IMR-90 (cell line): ENCODE data around the gene SLC4A7. TPM values are rescaled to one million over a fixed set of nuclear protein-coding genes. Genes with fewer than 3 reads are reported as not detected.

Source experiments
- ATAC-seq: fragments of 200-7000 bp; cut with Tn5 transposase; 2 replicates; pipeline ENCODE4 v1.9.1; 2020; ENCODE audit warnings: low read depth, mild to moderate bottlenecking, moderate library complexity
- BruUV-seq: library from RNA; stranded (reverse); fragments of 400-500 nt; replicated peaks from 2 replicates; lab custom pipeline; 2021; lab: Mats Ljungman, UMichigan
- CTCF ChIA-PET: fragments of 300-600 bp; formaldehyde crosslinking; extraction: SDS; loops from one replicate; lab custom pipeline; 2021; ENCODE audit warnings: antibody characterized with exemption; lab: Yijun Ruan, JAX
- POLR2A ChIA-PET: fragments of 300-600 bp; sonication (Branson Sonifier 250); formaldehyde crosslinking; loops from one replicate; lab custom pipeline; 2022; ENCODE audit warnings: antibody characterized with exemption; ENCODE audit not compliant: unreplicated experiment; lab: Charles Lee
- DNase-seq: peaks from one replicate; pipeline ENCODE4 v3.0.0; 2013
- H2AFZ ChIP-seq: replicated peaks from 2 replicates; pipeline ENCODE3; 2013; ENCODE audit warnings: low read length, mild to moderate bottlenecking; ENCODE audit not compliant: poor library complexity
- H2AK5ac ChIP-seq: 2 replicates; pipeline ENCODE4 v1.6.1; 2013; ENCODE audit warnings: low read depth, low read length, inconsistent platforms
- H2AK9ac ChIP-seq: replicated peaks from 2 replicates; pipeline ENCODE3; 2013; ENCODE audit warnings: mild to moderate bottlenecking, low read depth, low read length, moderate library complexity; ENCODE audit not compliant: poor library complexity
- H2BK120ac ChIP-seq: 2 replicates; pipeline ENCODE4 v1.6.1; 2013; ENCODE audit warnings: low read depth, low read length, inconsistent platforms
- H2BK15ac ChIP-seq: 3 replicates; pipeline ENCODE4 v1.6.1; 2013; ENCODE audit warnings: low read depth, low read length, inconsistent platforms
- H2BK20ac ChIP-seq: 2 replicates; pipeline ENCODE4 v1.6.1; 2013; ENCODE audit warnings: low read depth, mild to moderate bottlenecking, inconsistent platforms, low read length, moderate library complexity
- H2BK5ac ChIP-seq: 2 replicates; pipeline ENCODE4 v1.6.1; 2013; ENCODE audit warnings: mild to moderate bottlenecking, low read depth, low read length, inconsistent platforms; ENCODE audit not compliant: poor library complexity, severe bottlenecking
- H3K14ac ChIP-seq: replicated peaks from 2 replicates; pipeline ENCODE4 v1.6.1; 2013; ENCODE audit warnings: low read depth, low read length, inconsistent platforms
- H3K18ac ChIP-seq: 2 replicates; pipeline ENCODE4 v1.6.1; 2013; ENCODE audit warnings: low read depth, low read length, control low read depth
- H3K23ac ChIP-seq: 2 replicates; pipeline ENCODE4 v1.6.1; 2013; ENCODE audit warnings: low read depth, low read length, inconsistent platforms
- H3K27ac ChIP-seq: 2 replicates; pipeline ENCODE4 v1.5.1; 2013; ENCODE audit warnings: mild to moderate bottlenecking, control low read depth, low read length; ENCODE audit not compliant: insufficient read depth
- H3K27me3 ChIP-seq: 2 replicates; pipeline ENCODE4 v1.6.1; 2013; ENCODE audit warnings: low read length; ENCODE audit not compliant: control insufficient read depth, insufficient read depth
- H3K36me3 ChIP-seq: 2 replicates; pipeline ENCODE4 v1.6.1; 2013; ENCODE audit warnings: low read length, mixed read lengths; ENCODE audit not compliant: control insufficient read depth, insufficient read depth
- H3K4ac ChIP-seq: 2 replicates; pipeline ENCODE4 v1.6.1; 2013; ENCODE audit warnings: low read depth, low read length, inconsistent platforms
- H3K4me1 ChIP-seq: 2 replicates; pipeline ENCODE4 v1.6.1; 2013; ENCODE audit warnings: low read length, mixed read lengths; ENCODE audit not compliant: control insufficient read depth, insufficient read depth
- H3K4me2 ChIP-seq: 2 replicates; pipeline ENCODE4 v1.6.1; 2013; ENCODE audit warnings: low read depth, mild to moderate bottlenecking, control low read depth, low read length, moderate library complexity
- H3K4me3 ChIP-seq: 2 replicates; pipeline ENCODE4 v1.5.1; 2013; ENCODE audit warnings: low read depth, mild to moderate bottlenecking, control low read depth, low read length, moderate library complexity; ENCODE audit not compliant: insufficient read depth
- H3K56ac ChIP-seq: 2 replicates; pipeline ENCODE4 v1.6.1; 2013; ENCODE audit warnings: low read length, inconsistent platforms; ENCODE audit not compliant: insufficient read depth; ENCODE audit errors: extremely low read depth
- H3K79me1 ChIP-seq, 2 experiments: 2 replicates each; pipeline ENCODE4 v1.6.1; 2013; ENCODE audit warnings: low read length in 2 of 2, inconsistent platforms in 1 of 2, low read depth in 1 of 2
- H3K9ac ChIP-seq: 2 replicates; pipeline ENCODE4 v1.6.1; 2013; ENCODE audit warnings: low read depth, low read length, control low read depth
- H3K9me1 ChIP-seq: 2 replicates; pipeline ENCODE4 v1.6.1; 2013; ENCODE audit warnings: low read length, inconsistent platforms; ENCODE audit not compliant: insufficient read depth
- H3K9me3 ChIP-seq: 2 replicates; pipeline ENCODE4 v1.6.1; 2013; ENCODE audit warnings: low read length; ENCODE audit not compliant: control insufficient read depth, insufficient read depth
- H4K20me1 ChIP-seq: 2 replicates; pipeline ENCODE4 v1.6.1; 2013; ENCODE audit warnings: low read length, inconsistent platforms; ENCODE audit not compliant: insufficient read depth
- H4K5ac ChIP-seq: 2 replicates; pipeline ENCODE4 v1.6.1; 2013; ENCODE audit warnings: mild to moderate bottlenecking, low read depth, low read length, control low read depth
- H4K8ac ChIP-seq, 2 experiments: 2 replicates each; pipeline ENCODE4 v1.6.1; 2013; ENCODE audit warnings: low read depth in 2 of 2, low read length in 2 of 2, control low read depth in 1 of 2, inconsistent platforms in 1 of 2
- H4K91ac ChIP-seq: 2 replicates; pipeline ENCODE4 v1.6.1; 2013; ENCODE audit warnings: low read depth, low read length, inconsistent platforms; ENCODE audit not compliant: insufficient read depth
- CEBPB ChIP-seq: IDR thresholded peaks from 2 replicates; pipeline ENCODE4 v1.6.1; 2012; ENCODE audit warnings: low read depth, low read length, improper control_type of control experiment
- RCOR1 ChIP-seq: IDR thresholded peaks from 2 replicates; pipeline ENCODE4 v1.6.1; 2012; ENCODE audit warnings: mild to moderate bottlenecking, low read length, improper control_type of control experiment; ENCODE audit not compliant: insufficient replicate concordance
- SMC3 ChIP-seq: fragments of 150-350 bp; IDR thresholded peaks from 2 replicates; pipeline ENCODE4 v1.6.1; 2016; ENCODE audit warnings: low read depth, mild to moderate bottlenecking, antibody characterized with exemption, low read length, moderate library complexity
- WGBS, 2 experiments: methylation state at CpG; one replicate each; pipeline versions ENCODE4 v1.1.5 to v1.1.7; 2013; ENCODE audit warnings: missing lambda C conversion rate in 2 of 2; ENCODE audit not compliant: insufficient read length in 1 of 2; ENCODE audit errors: extremely low coverage in 2 of 2; 5-methylcytosine and 5-hydroxymethylcytosine counted together
- dilution Hi-C: fragments of 300-500 bp; cut with HindIII; formaldehyde crosslinking; loops from one replicate; pipeline ENCODE4 v1.14.3; 2018; ENCODE audit warnings: low sequenced_read_pairs; ENCODE audit not compliant: unreplicated experiment
- in situ Hi-C: fragments of 300-500 bp; cut with MboI; formaldehyde crosslinking; loops from 3 replicates; pipeline ENCODE4 v1.14.3; 2019; ENCODE audit warnings: low sequenced_read_pairs, inconsistent platforms, mixed read lengths
- intact Hi-C: fragments of 100-400 bp; cut with micrococcal nuclease; formaldehyde crosslinking; loops from 2 replicates; pipeline ENCODE4 v1.10.0; 2022
- polyA plus RNA-seq, 3 experiments: library from polyadenylated mRNA; depleted of rRNA; stranded (reverse); fragments of >200 nt; gene quantifications; 2 replicates each; pipeline ENCODE4 v1.2.3, GENCODE V29; 2012; ENCODE audit warnings: low replicate concordance in 1 of 3
- total RNA-seq: library from RNA; depleted of rRNA; stranded (reverse); fragments of >200 nt; gene quantifications from 2 replicates; pipeline ENCODE4 v1.2.3, GENCODE V29; 2012
- TF ChIP-seq, protein P1 (sequence below): fragments of 150-350 bp; IDR thresholded peaks from 2 replicates; pipeline ENCODE4 v1.6.1; 2017; ENCODE audit warnings: mild to moderate bottlenecking, antibody characterized with exemption, low read length, low read depth

Gene SLC4A7
- total and polyA plus RNA-seq, 2 of the 4 experiments (the other 2 are of a cell fraction): 17.7 to 50.4 TPM

DNA sequence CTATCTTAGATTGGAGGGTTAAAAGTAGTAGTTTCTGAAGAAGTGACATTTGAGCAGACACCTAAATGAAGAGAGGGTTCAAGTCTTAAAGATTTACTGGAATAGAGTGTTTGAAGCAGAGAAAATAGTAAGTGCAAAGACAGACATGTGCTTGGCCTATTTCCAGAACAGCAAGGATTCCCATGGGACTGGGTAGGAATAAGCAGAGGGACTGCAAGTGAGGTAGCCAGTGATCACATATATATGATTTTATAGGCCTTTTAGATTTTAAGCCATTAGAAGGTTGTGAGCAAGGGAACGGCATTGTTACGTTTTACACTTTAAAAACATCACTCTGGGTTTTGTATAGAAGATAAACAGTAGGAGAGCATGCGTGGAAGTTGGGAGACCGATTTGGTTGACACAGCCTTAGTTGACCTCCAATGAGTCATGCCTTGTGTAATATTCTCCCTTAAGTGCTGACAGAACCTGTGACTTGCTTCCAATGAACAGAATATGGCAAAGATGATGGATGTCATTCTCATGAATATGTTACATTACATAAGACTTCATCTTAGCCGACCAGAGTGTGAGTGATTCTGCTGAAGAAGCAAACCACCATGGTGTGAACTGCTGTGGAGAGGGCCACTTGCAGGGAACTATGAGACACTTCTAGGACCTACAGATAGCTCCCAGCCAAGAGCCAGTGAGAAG lies 37.1 kb upstream of the SLC4A7 start (continued):
- TF ChIP-seq, protein P1, sequence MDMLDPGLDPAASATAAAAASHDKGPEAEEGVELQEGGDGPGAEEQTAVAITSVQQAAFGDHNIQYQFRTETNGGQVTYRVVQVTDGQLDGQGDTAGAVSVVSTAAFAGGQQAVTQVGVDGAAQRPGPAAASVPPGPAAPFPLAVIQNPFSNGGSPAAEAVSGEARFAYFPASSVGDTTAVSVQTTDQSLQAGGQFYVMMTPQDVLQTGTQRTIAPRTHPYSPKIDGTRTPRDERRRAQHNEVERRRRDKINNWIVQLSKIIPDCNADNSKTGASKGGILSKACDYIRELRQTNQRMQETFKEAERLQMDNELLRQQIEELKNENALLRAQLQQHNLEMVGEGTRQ: no peak

GRCh38 chr3:27511724-27512422 lies 27.7 kb upstream of the SLC4A7 start:
- intact Hi-C loops: no loop called here
- ChIA-PET POLR2A (no interaction called here), CTCF (no interaction called here)

More at GRCh38 chr3:27511724-27512422, 27.7 kb upstream of the SLC4A7 start:
- no peaks in the 10 kb centered on the region for H3K27me3 ChIP-seq
- no peak overlapping the region; the same call in 1 of the 2 replicates for H3K56ac ChIP-seq
- no peak overlapping the region for H3K4me2 ChIP-seq
- no peaks in the 10 kb centered on the region for H3K79me1 ChIP-seq
- no peaks in the 10 kb centered on the region for H3K9me1 ChIP-seq
- peak overlapping the region; percentile 62; the same call in 1 of the 2 replicates for H2BK20ac ChIP-seq
- BruUV-seq: no TSS peak
- no peak overlapping the region for H3K4me3 ChIP-seq
- H3K4me1 ChIP-seq: peaks cover 5% of the 10 kb centered on the region; the same call in 1 of the 2 replicates
- no peaks in the 10 kb centered on the region for H4K20me1 ChIP-seq
- H2AK9ac ChIP-seq: no peak overlapping the region
- no peak overlapping the region for H3K27ac ChIP-seq
- dilution Hi-C loops: no loop called here
- peak overlapping the region; percentile 6 for H2BK120ac ChIP-seq
- H4K91ac ChIP-seq: no peak overlapping the region; the same call in 1 of the 2 replicates
- WGBS, 2 experiments: no CpG with 5 or more reads among the region's 5 CpGs
- H3K14ac ChIP-seq: 0 out of 2 replicates have a peak overlapping the region, but pooled peaks have one; percentile 56
- in situ Hi-C loops: no loop called here
- peak overlapping the region; percentile 36; the same call in 1 of the 2 replicates for H3K4ac ChIP-seq
- ATAC-seq (peak; percentile 24; the same call in 1 of the 2 replicates), DNase-seq (no peak)
- no peak overlapping the region for H2BK5ac ChIP-seq
- H3K18ac ChIP-seq: peak overlapping the region; percentile 57; the same call in 1 of the 2 replicates
- peak overlapping the region; percentile 10; the same call in 1 of the 2 replicates for H3K23ac ChIP-seq
- H2BK15ac ChIP-seq: peak overlapping the region; percentile 43; the same call in 1 of the 3 replicates
- TF ChIP-seq CEBPB (no peak), SMC3 (no peak), RCOR1 (no peak)
- H2AK5ac ChIP-seq: peak overlapping the region; percentile 7; the same call in 1 of the 2 replicates
- no peaks in the 10 kb centered on the region for H3K9me3 ChIP-seq
- no peak overlapping the region for H2AFZ ChIP-seq
- peak overlapping the region; percentile 58; the same call in 1 of the 2 replicates for H4K5ac ChIP-seq
- H3K9ac ChIP-seq: no peak overlapping the region
- H3K36me3 ChIP-seq: no peaks in the 10 kb centered on the region
- H4K8ac ChIP-seq: peak overlapping the region in 1 of 2 experiments; percentile 17; a peak in 1 of 4 replicates
